GM21360 (cell line): ENCODE results near the gene PTGER2.

Experiments used
- ATAC-seq: cut with Tn5 transposase; IDR thresholded peaks from one replicate; pipeline ENCODE4 v1.9.1; 2021; ENCODE audit warnings: mild to moderate bottlenecking, moderate library complexity; ENCODE audit not compliant: unreplicated experiment

PTGER2 gene

DNA sequence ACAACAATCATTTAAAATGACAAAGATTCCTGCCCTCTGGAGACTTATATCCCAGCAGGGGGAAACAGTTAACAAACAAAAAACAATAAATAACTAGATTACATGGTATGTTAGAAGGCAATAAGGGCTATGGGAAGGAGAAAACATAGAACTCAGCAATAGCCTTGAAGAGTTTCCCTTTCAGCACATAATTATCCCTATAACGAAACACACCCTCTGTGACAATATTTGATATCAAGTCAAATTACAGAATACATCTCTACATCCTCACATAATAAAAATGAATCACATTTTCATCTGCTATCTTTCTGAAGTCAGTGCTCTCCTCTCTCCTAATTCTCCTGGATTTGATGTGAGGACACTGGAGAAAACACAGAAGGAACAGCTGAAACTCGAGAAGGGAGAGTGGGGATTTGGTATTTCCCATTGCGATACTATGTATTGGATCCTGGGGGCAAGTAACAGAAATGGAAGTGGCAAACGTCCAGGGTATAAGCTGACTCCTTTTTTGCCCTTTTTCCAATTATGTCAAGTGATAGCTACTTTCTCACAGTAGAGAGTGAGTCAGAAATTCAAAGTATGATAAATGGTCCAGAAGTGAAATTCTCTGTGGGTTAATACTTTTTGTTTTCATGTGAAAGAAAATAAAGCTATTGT is 9.7 kb upstream of the PTGER2 start:
- no peak for ATAC-seq

DNA sequence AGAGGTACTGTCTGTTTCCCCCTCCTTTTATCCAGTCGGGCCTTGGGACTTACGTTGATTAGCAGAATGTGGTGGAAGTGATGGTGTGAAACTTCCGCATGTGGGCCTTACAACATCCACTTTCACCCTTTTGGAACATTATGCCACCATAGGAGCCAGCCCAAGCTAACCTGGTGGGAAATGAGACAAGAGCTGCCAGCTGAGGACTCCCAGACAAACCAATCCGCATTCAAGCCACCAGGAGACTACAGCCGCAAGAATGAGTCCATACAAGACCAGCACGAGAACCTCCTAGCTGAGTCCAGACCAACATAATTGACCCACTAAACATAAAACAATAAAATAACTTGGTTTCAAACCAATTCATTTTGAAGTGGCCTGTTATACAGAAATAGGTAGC is 9.1 kb upstream of the PTGER2 start:
- no peak for ATAC-seq

GRCh38 chr14:52307376-52307775 is 6.7 kb upstream of the PTGER2 start:
- ATAC-seq, result no peak

GRCh38 chr14:52307905-52308304 is 6.2 kb upstream of the PTGER2 start:
- ATAC-seq, result no peak

GRCh38 chr14:52310541-52310940 is 3.6 kb upstream of the PTGER2 start:
- ATAC-seq, result no peak

- no peak for ATAC-seq
Observed at GRCh38 chr14:52312931-52313355, 1.2 kb upstream of the PTGER2 start.

- ATAC-seq, result no peak
Observed at GRCh38 chr14:52313462-52313861, 650 bp upstream of the PTGER2 start.

DNA sequence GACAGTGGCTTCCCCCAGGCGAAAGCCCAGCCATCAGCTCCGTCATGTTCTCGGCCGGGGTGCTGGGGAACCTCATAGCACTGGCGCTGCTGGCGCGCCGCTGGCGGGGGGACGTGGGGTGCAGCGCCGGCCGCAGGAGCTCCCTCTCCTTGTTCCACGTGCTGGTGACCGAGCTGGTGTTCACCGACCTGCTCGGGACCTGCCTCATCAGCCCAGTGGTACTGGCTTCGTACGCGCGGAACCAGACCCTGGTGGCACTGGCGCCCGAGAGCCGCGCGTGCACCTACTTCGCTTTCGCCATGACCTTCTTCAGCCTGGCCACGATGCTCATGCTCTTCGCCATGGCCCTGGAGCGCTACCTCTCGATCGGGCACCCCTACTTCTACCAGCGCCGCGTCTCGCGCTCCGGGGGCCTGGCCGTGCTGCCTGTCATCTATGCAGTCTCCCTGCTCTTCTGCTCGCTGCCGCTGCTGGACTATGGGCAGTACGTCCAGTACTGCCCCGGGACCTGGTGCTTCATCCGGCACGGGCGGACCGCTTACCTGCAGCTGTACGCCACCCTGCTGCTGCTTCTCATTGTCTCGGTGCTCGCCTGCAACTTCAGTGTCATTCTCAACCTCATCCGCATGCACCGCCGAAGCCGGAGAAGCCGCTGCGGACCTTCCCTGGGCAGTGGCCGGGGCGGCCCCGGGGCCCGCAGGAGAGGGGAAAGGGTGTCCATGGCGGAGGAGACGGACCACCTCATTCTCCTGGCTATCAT is 663 bp downstream of the PTGER2 start:
- peak; percentile 27 for ATAC-seq

DNA sequence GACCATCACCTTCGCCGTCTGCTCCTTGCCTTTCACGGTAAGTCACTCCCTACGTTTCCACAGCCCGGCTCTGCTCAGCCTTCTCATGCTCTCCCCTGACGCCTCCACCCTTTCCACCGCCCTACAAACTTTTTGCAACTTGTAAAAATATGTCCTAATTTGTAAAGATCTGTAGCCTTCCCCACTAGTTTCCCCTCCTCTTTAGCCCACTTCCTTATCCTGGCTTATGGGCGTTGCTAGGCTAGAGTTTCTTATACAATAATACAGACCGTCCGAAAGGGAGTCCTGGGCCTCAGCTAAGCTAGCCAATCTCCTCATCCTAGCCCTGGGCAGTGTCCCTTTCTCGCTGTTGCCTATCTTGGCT is 1.2 kb downstream of the PTGER2 start:
- ATAC-seq, result no peak

- no peak for ATAC-seq
Observed at GRCh38 chr14:52318062-52318461, 4.0 kb downstream of the PTGER2 start.

DNA sequence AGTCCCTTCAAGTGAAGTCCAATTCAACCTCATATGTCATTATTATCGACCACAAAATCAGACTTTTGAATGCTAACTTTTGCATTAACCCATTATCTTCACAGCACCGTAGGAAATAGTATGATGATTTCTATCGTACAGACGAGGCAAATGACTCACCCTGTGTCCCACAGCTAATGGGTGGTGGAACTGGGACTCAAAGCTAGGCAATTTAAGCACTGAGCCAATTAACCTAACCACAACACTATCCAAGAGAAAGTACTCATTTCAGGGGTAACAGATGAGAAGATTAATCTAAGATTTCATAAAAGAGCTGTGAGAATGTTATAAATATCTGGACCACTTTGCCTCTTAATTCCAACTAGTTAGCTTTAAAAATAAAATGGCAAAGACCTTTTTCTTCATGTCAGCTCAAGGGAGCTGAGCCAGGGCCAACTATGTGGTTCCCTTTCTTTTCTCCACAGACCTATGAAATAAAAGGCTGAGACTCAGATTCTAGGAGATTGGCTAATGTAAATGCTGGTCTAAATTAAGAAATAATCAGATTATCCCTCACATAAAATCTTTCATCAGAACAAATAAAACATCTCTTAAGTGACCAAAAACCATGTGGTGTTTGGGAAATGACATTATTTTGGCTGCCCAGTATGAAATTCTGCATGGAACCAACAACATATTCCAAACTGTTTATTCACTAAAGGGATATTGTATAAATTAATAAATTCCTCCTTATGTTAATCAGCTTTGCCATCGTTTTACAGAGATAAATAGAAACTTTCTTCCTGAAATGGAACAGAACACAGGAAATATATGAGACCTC is 4.9 kb downstream of the PTGER2 start:
- no peak for ATAC-seq

GRCh38 chr14:52319919-52320318 is 5.8 kb downstream of the PTGER2 start:
- no peak for ATAC-seq

- ATAC-seq, result peak; percentile 92
Observed at GRCh38 chr14:52325126-52325525, 11.0 kb downstream of the PTGER2 start.

- ATAC-seq, result no peak
Observed at GRCh38 chr14:52325630-52326029, 11.5 kb downstream of the PTGER2 start.

- no peak for ATAC-seq
Observed at GRCh38 chr14:52327374-52328226, 13.5 kb downstream of the PTGER2 start.

- ATAC-seq, result no peak
Observed at GRCh38 chr14:52328276-52328675, 14.2 kb downstream of the PTGER2 start.

DNA sequence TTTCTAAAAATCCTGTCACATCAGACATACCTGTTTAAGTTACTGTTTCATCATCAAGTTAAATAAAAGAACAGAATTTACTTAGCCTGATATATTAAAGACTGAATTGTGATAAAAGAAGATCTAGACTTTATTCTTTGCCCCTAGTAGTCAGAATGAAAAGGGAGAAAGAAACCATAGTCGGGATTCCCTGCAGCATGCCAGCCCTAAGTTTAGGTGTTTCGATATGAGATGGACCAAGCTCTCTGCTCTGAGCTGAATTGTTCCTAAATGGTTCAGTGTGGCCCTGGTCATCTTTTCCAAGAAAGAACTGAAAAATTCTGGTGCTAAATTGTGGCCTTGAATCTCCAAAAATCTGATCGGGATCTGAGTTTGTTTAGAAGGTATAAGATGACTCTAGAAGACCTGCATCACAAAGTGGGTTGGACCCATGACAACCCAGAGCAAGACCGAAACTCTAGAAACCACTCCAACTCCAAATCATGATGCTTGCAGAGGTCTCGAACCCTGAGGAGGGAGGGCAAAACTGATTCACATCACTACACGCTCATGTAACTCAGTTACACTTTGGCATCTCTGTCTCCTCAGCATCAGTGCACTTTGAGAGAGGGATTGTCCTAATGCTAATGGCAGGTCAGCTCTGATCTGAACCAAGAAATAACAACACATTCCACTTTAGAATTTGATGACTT is 15.7 kb downstream of the PTGER2 start:
- no peak for ATAC-seq

- no peak for ATAC-seq
Observed at GRCh38 chr14:52332269-52332668, 18.2 kb downstream of the PTGER2 start.

- no peak for ATAC-seq
Observed at GRCh38 chr14:52333108-52333507, 19.0 kb downstream of the PTGER2 start.
